Measurements from ENCODE around the gene TASL. TPM values are rescaled to one million over a fixed set of nuclear protein-coding genes. Genes with fewer than 3 reads are reported as not detected.
A peak's percentile ranks its signal among the peaks of the same experiment; 100 is the strongest.
"Not testable (repeated sequence)": the region's sequence is repeated elsewhere in the genome, so short reads cannot be mapped to it uniquely, and the experiment has no call there.

The TASL gene
- total RNA-seq, 2 donors from 2014 or later: 0.18 TPM; not detected in 1

GRCh38 chrX:30573125-30573524 lies 4.4 kb downstream of the TASL start:
- TF ChIP-seq POLR2A (IDR thresholded peaks at IDR 0.05) (no peak), CTCF (IDR thresholded peaks at IDR 0.05) (no peak), POLR2AphosphoS5 (IDR thresholded peaks at IDR 0.05) (no peak)
- H3K9me3 ChIP-seq: no peaks in the 10 kb centered on the region
- H3K27ac ChIP-seq: no peak overlapping the region
- DNase-seq (ENCODE audit: low spot score): no peak
- no peak overlapping the region for H3K4me3 ChIP-seq
- no peaks in the 10 kb centered on the region for H3K27me3 ChIP-seq (replicated peaks; ENCODE audit: insufficient read depth)
- intact Hi-C loops (cut with DNase I): no loop called here
- H3K4me1 ChIP-seq (replicated peaks): no peaks in the 10 kb centered on the region
- H3K36me3 ChIP-seq: no peaks in the 10 kb centered on the region
- WGBS: 87% methylated on average over 3 of the region's 3 CpGs

- Histone ChIP-seq H3K36me3 (no peaks in the 10 kb centered on the region), H3K4me3 (no peak overlapping the region), H3K4me1 (replicated peaks) (no peaks in the 10 kb centered on the region), H3K27ac (no peak overlapping the region), H3K9me3 (no peaks in the 10 kb centered on the region), H3K27me3 (replicated peaks; ENCODE audit: insufficient read depth) (no peaks in the 10 kb centered on the region)
- no peak for DNase-seq (ENCODE audit: low spot score)
- TF ChIP-seq POLR2A (IDR thresholded peaks at IDR 0.05): no peak
- TF ChIP-seq POLR2AphosphoS5 (IDR thresholded peaks at IDR 0.05): no peak
- TF ChIP-seq CTCF (IDR thresholded peaks at IDR 0.05): no peak
- 73% methylated on average over 4 of the region's 4 CpGs for WGBS
- intact Hi-C loops (cut with DNase I): no loop called here
These were observed 4.9 kb downstream of the TASL start for GRCh38 chrX:30572678-30573077.

- Histone ChIP-seq H3K9me3 (no peaks in the 10 kb centered on the region), H3K4me3 (no peak overlapping the region), H3K4me1 (replicated peaks) (no peaks in the 10 kb centered on the region), H3K36me3 (no peaks in the 10 kb centered on the region), H3K27me3 (replicated peaks; ENCODE audit: insufficient read depth) (no peaks in the 10 kb centered on the region), H3K27ac (no peak overlapping the region)
- no peak for TF ChIP-seq POLR2A (IDR thresholded peaks at IDR 0.05)
- TF ChIP-seq CTCF (IDR thresholded peaks at IDR 0.05): no peak
- TF ChIP-seq POLR2AphosphoS5 (IDR thresholded peaks at IDR 0.05): no peak
- DNase-seq (ENCODE audit: low spot score): no peak
- WGBS: 62% methylated on average over 1 of the region's 1 CpG
- intact Hi-C loops (cut with DNase I): no loop called here
These were observed 5.6 kb downstream of the TASL start for GRCh38 chrX:30572004-30572403.

- TF ChIP-seq POLR2A (IDR thresholded peaks at IDR 0.05) (no peak), CTCF (IDR thresholded peaks at IDR 0.05) (peak in 2 of 4 experiments; percentile 31 to 45)
- no peak for DNase-seq (ENCODE audit: low spot score)
- no peak overlapping the region for H3K4me3 ChIP-seq
- H3K27ac ChIP-seq: no peak overlapping the region
- no peaks in the 10 kb centered on the region for H3K9me3 ChIP-seq
- intact Hi-C loops (cut with DNase I): no loop called here
- H3K36me3 ChIP-seq: no peaks in the 10 kb centered on the region
- no peaks in the 10 kb centered on the region for H3K27me3 ChIP-seq (replicated peaks; ENCODE audit: insufficient read depth)
- 89% methylated on average over 1 of the region's 1 CpG for WGBS
- no peaks in the 10 kb centered on the region for H3K4me1 ChIP-seq (replicated peaks)
These were observed 7.1 kb downstream of the TASL start for GRCh38 chrX:30570505-30570904.

GRCh38 chrX:30568136-30568535 lies 9.4 kb downstream of the TASL start:
- H3K27ac ChIP-seq: no peak overlapping the region
- intact Hi-C loops (cut with DNase I): loop anchor here (5.0 kb wide), 1 partner anchor 144 kb away; no protein-coding TSS in a partner anchor
- H3K4me1 ChIP-seq (replicated peaks): no peaks in the 10 kb centered on the region
- no peak for DNase-seq (ENCODE audit: low spot score)
- TF ChIP-seq POLR2A (IDR thresholded peaks at IDR 0.05): no peak
- no peak for TF ChIP-seq CTCF (IDR thresholded peaks at IDR 0.05)
- no peak for TF ChIP-seq POLR2AphosphoS5 (IDR thresholded peaks at IDR 0.05)
- H3K9me3 ChIP-seq: no peaks in the 10 kb centered on the region
- H3K36me3 ChIP-seq: no peaks in the 10 kb centered on the region
- no peak overlapping the region for H3K4me3 ChIP-seq
- no peaks in the 10 kb centered on the region for H3K27me3 ChIP-seq (replicated peaks; ENCODE audit: insufficient read depth)
- WGBS: 64% methylated on average over 4 of the region's 4 CpGs

GRCh38 chrX:30563070-30563469 lies 14.5 kb downstream of the TASL start:
- H3K27me3 ChIP-seq (replicated peaks; ENCODE audit: insufficient read depth); H3K4me1 ChIP-seq (replicated peaks); H3K27ac ChIP-seq; DNase-seq (ENCODE audit: low spot score); H3K9me3 ChIP-seq; H3K36me3 ChIP-seq; H3K4me3 ChIP-seq; intact Hi-C loops (cut with DNase I): not testable (repeated sequence)
- WGBS: 78% methylated on average over 5 of the region's 5 CpGs

Data from prostate gland (tissue), 2 donors.